Caco-2 (cell line): ENCODE measurements around the gene SERPINE3. TPM values are rescaled to one million over a fixed set of nuclear protein-coding genes. Genes with fewer than 3 reads are reported as not detected.

ENCODE experiments used
- BruUV-seq: library from RNA; stranded (reverse); fragments of 400-500 nt; replicated peaks from 2 replicates; lab custom pipeline; 2021; lab: Mats Ljungman, UMichigan
- CTCF ChIA-PET: fragments of 300-600 bp; sonication (Branson Sonifier 250); formaldehyde crosslinking; loops from one replicate; lab custom pipeline; 2022; ENCODE audit warnings: antibody characterized with exemption; lab: Charles Lee
- POLR2A ChIA-PET: fragments of 300-600 bp; sonication (Branson Sonifier 250); formaldehyde crosslinking; loops from one replicate; lab custom pipeline; 2022; ENCODE audit warnings: antibody characterized with exemption; lab: Charles Lee
- DNase-seq, 2 experiments: peaks; one replicate each; pipeline versions ENCODE4 v3.0.0 to v3.0.0-alpha.2; 2020 to 2022
- H3K27me3 ChIP-seq: replicated peaks from 2 replicates; pipeline ENCODE4 v1.6.0; 2011; ENCODE audit warnings: low read length; ENCODE audit not compliant: control insufficient read depth, insufficient read depth
- H3K36me3 ChIP-seq: 2 replicates; pipeline ENCODE4 v1.5.1; 2011; ENCODE audit warnings: low read length; ENCODE audit not compliant: control insufficient read depth, insufficient read depth
- H3K4me1 ChIP-seq: fragments of 250-450 bp; sonication (Bioruptor Pico); 2 replicates; pipeline ENCODE4 v1.5.1; 2020; ENCODE audit warnings: mild to moderate bottlenecking
- H3K4me3 ChIP-seq: 2 replicates; pipeline ENCODE4 v1.5.1; 2011; ENCODE audit warnings: low read depth, mild to moderate bottlenecking, control low read depth, low read length
- H3K9me3 ChIP-seq: fragments of 250-450 bp; sonication (Bioruptor Pico); 2 replicates; pipeline ENCODE4 v1.5.1; 2020; ENCODE audit warnings: mild to moderate bottlenecking, moderate library complexity
- H3K27ac Mint-ChIP-seq: one replicate; pipeline ENCODE4 v1.8.0; 2022; ENCODE audit warnings: mixed read lengths; ENCODE audit not compliant: unreplicated experiment
- H3K27me3 Mint-ChIP-seq: one replicate; pipeline ENCODE4 v1.8.0; 2022; ENCODE audit warnings: mixed read lengths; ENCODE audit not compliant: insufficient read depth, unreplicated experiment
- H3K36me3 Mint-ChIP-seq: one replicate; pipeline ENCODE4 v1.8.0; 2022; ENCODE audit warnings: mild to moderate bottlenecking, mixed read lengths; ENCODE audit not compliant: insufficient read depth, unreplicated experiment
- H3K4me1 Mint-ChIP-seq: one replicate; pipeline ENCODE4 v1.8.0; 2022; ENCODE audit warnings: low read depth, mixed read lengths; ENCODE audit not compliant: unreplicated experiment
- H3K4me3 Mint-ChIP-seq: one replicate; pipeline ENCODE4 v1.8.0; 2022; ENCODE audit warnings: mild to moderate bottlenecking, moderate library complexity, mixed read lengths; ENCODE audit not compliant: unreplicated experiment
- H3K9me3 Mint-ChIP-seq: one replicate; pipeline ENCODE4 v1.8.0; 2022; ENCODE audit warnings: mixed read lengths; ENCODE audit not compliant: unreplicated experiment
- CTCF ChIP-seq, 2 experiments: fragments of 200-600 bp in 1 of 2; IDR thresholded peaks; 1 replicate in 1 of 2; 2 replicates in 1 of 2; pipeline versions ENCODE4 v1.5.1 to v1.8.0; 2011 to 2022; ENCODE audit warnings: antibody characterized with exemption in 1 of 2, control low read depth in 1 of 2, inconsistent platforms in 1 of 2, low read depth in 1 of 2, low read length in 1 of 2, mild to moderate bottlenecking in 1 of 2, moderate library complexity in 1 of 2; ENCODE audit not compliant: insufficient read depth in 1 of 2, severe bottlenecking in 1 of 2, unreplicated experiment in 1 of 2
- intact Hi-C: fragments of 100-400 bp; cut with micrococcal nuclease; formaldehyde crosslinking; loops from one replicate; pipeline ENCODE4 v1.10.0; 2022; ENCODE audit not compliant: unreplicated experiment
- total RNA-seq: library from RNA; stranded (reverse); gene quantifications from 2 replicates; pipeline ENCODE4 v1.2.3, GENCODE V29; 2022

SERPINE3 gene
- total RNA-seq, 1 experiment from 2014 or later = not detected

GRCh38 chr13:51339952-51340732 is 651 bp downstream of the SERPINE3 start:
- Histone ChIP-seq H3K4me3 (no peak overlapping the region), H3K36me3 (no peaks in the 10 kb centered on the region), H3K4me1 (no peaks in the 10 kb centered on the region), H3K9me3 (no peaks in the 10 kb centered on the region), H3K27me3 (no peaks in the 10 kb centered on the region)
- intact Hi-C loops = no loop called here
- no peaks in the 10 kb centered on the region for H3K27me3 Mint-ChIP-seq
- no TSS peak for BruUV-seq
- no peak overlapping the region for H3K4me3 Mint-ChIP-seq
- no peak for DNase-seq
- no peak for TF ChIP-seq CTCF (IDR thresholded peaks at IDR 0.05; ENCODE audit: insufficient read depth in 1 of 2, low read depth in 1 of 2, low read length in 1 of 2, severe bottlenecking in 1 of 2, unreplicated experiment in 1 of 2)
- POLR2A ChIA-PET = no interaction called here
- CTCF ChIA-PET = no interaction called here
- H3K4me1 Mint-ChIP-seq = no peaks in the 10 kb centered on the region
- peaks cover 8% of the 10 kb centered on the region for H3K36me3 Mint-ChIP-seq
- no peak overlapping the region for H3K27ac Mint-ChIP-seq
- no peaks in the 10 kb centered on the region for H3K9me3 Mint-ChIP-seq

GRCh38 chr13:51341232-51341631 is 1.7 kb downstream of the SERPINE3 start:
- DNase-seq = no peak
- no peaks in the 10 kb centered on the region for H3K4me1 ChIP-seq
- POLR2A ChIA-PET = interaction anchor here (0.6 kb wide), 1 partner anchor 8 kb away, joined by 4 read pairs; no protein-coding TSS in a partner anchor
- no peaks in the 10 kb centered on the region for H3K9me3 ChIP-seq
- H3K27ac Mint-ChIP-seq = no peak overlapping the region
- H3K27me3 ChIP-seq = no peaks in the 10 kb centered on the region
- H3K36me3 Mint-ChIP-seq = peaks cover 8% of the 10 kb centered on the region
- H3K4me3 Mint-ChIP-seq = no peak overlapping the region
- H3K9me3 Mint-ChIP-seq = no peaks in the 10 kb centered on the region
- CTCF ChIA-PET = no interaction called here
- intact Hi-C loops = no loop called here
- no peaks in the 10 kb centered on the region for H3K4me1 Mint-ChIP-seq
- TF ChIP-seq CTCF (IDR thresholded peaks at IDR 0.05; ENCODE audit: insufficient read depth in 1 of 2, low read depth in 1 of 2, low read length in 1 of 2, severe bottlenecking in 1 of 2, unreplicated experiment in 1 of 2) = no peak
- H3K36me3 ChIP-seq = no peaks in the 10 kb centered on the region
- BruUV-seq = no TSS peak
- H3K4me3 ChIP-seq = no peak overlapping the region
- H3K27me3 Mint-ChIP-seq = no peaks in the 10 kb centered on the region

- Mint-ChIP-seq H3K27me3 (no peaks in the 10 kb centered on the region), H3K36me3 (peaks cover 8% of the 10 kb centered on the region), H3K9me3 (no peaks in the 10 kb centered on the region), H3K4me3 (no peak overlapping the region), H3K4me1 (no peaks in the 10 kb centered on the region), H3K27ac (no peak overlapping the region)
- CTCF ChIA-PET = interaction anchor here (0.6 kb wide), 1 partner anchor 456 kb away, joined by 8 read pairs; no protein-coding TSS in a partner anchor
- H3K36me3 ChIP-seq = no peaks in the 10 kb centered on the region
- intact Hi-C loops = no loop called here
- H3K4me3 ChIP-seq = no peak overlapping the region
- BruUV-seq = no TSS peak
- POLR2A ChIA-PET = interaction anchor here (0.6 kb wide), 1 partner anchor 8 kb away, joined by 4 read pairs; no protein-coding TSS in a partner anchor
- no peaks in the 10 kb centered on the region for H3K27me3 ChIP-seq
- H3K4me1 ChIP-seq = no peaks in the 10 kb centered on the region
- no peak for TF ChIP-seq CTCF (IDR thresholded peaks at IDR 0.05; ENCODE audit: insufficient read depth in 1 of 2, low read depth in 1 of 2, low read length in 1 of 2, severe bottlenecking in 1 of 2, unreplicated experiment in 1 of 2)
- no peaks in the 10 kb centered on the region for H3K9me3 ChIP-seq
- DNase-seq = no peak
Measured at GRCh38 chr13:51341791-51342190, 2.3 kb downstream of the SERPINE3 start.
